NT2/D1 (cell line): ENCODE measurements around the gene PLCG2.

ENCODE experiments used
- DNase-seq: peaks from one replicate; pipeline ENCODE4 v3.0.0-alpha.2; 2011; ENCODE audit warnings: low read depth, low spot score
- H3K27me3 ChIP-seq: 2 replicates; pipeline ENCODE4 v1.6.0; 2011; ENCODE audit warnings: mild to moderate bottlenecking; ENCODE audit not compliant: insufficient read length, insufficient read depth
- H3K36me3 ChIP-seq: 2 replicates; pipeline ENCODE4 v1.6.1; 2011; ENCODE audit warnings: mild to moderate bottlenecking, low read length, mixed read lengths; ENCODE audit not compliant: insufficient read depth, insufficient read length
- H3K4me1 ChIP-seq: 2 replicates; pipeline ENCODE4 v1.5.1; 2011; ENCODE audit not compliant: insufficient read depth, insufficient read length
- H3K4me3 ChIP-seq: 2 replicates; pipeline ENCODE4 v1.5.1; 2011; ENCODE audit warnings: low read depth; ENCODE audit not compliant: insufficient read length
- H3K9ac ChIP-seq: 2 replicates; pipeline ENCODE4 v1.6.0; 2011; ENCODE audit warnings: low read depth; ENCODE audit not compliant: insufficient read length
- H3K9me3 ChIP-seq: 2 replicates; pipeline ENCODE4 v1.5.1; 2011; ENCODE audit warnings: mild to moderate bottlenecking, low read length; ENCODE audit not compliant: insufficient read depth
- SUZ12 ChIP-seq: IDR thresholded peaks from 2 replicates; pipeline ENCODE4 v1.6.1; 2011; ENCODE audit not compliant: insufficient read length, insufficient read depth; ENCODE audit errors: extremely low read depth
- YY1 ChIP-seq: IDR thresholded peaks from 2 replicates; pipeline ENCODE4 v1.6.1; 2011; ENCODE audit not compliant: insufficient read length, insufficient read depth
- ZNF274 ChIP-seq: IDR thresholded peaks from 2 replicates; pipeline ENCODE4 v1.6.1; 2011; ENCODE audit warnings: mild to moderate bottlenecking, low read depth, low read length

PLCG2 gene

DNA sequence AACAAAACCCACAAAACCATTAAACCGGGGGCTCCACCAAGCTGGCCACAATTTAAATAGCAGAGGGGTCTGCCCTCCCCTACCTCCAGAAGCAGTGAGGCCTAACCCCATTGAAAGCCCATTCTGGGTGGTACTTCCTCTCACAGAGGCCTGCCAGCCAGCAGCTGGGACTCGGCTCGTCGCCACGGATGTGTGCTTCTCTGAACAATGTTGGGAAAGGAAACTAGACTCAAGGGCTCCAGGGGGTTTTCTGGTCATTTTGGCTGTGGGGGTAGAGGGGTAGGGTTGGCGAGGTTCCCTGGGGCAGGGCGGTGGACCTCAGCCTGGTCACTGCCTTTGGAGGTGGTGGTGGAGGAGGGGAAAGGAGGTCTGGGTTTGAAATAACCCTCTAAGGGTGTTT, 4.7 kb upstream of the PLCG2 start:
- no peak overlapping the region for H3K9ac ChIP-seq
- no peaks in the 10 kb centered on the region for H3K9me3 ChIP-seq
- TF ChIP-seq ZNF274 (no peak), YY1 (no peak), SUZ12 (no peak)
- no peak overlapping the region for H3K4me3 ChIP-seq
- H3K27me3 ChIP-seq, result peaks cover 10% of the 10 kb centered on the region
- no peak for DNase-seq
- H3K36me3 ChIP-seq, result no peaks in the 10 kb centered on the region
- H3K4me1 ChIP-seq, result no peaks in the 10 kb centered on the region

DNA sequence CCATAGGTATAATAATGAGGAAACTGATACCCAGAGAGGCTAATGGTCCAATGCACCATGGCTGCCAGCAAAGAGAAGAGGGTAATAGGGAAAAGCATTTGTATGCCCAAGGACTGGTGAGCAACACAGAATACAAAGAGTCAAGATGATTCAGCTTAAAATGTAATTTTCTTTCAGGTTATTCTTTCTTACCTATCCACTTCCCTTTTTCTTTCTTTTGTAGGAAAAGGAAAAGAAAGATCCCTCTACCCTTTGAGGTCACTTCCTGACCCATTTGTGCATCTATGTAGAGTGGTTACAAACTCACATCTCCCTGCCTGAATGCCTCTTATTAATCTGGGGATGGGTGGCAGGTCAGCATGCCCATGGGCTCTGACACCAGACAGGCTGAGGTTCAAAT, 3.5 kb upstream of the PLCG2 start:
- H3K4me3 ChIP-seq, result no peak overlapping the region
- no peaks in the 10 kb centered on the region for H3K36me3 ChIP-seq
- peaks cover 3% of the 10 kb centered on the region for H3K4me1 ChIP-seq
- H3K9me3 ChIP-seq, result no peaks in the 10 kb centered on the region
- TF ChIP-seq ZNF274 (no peak), YY1 (no peak), SUZ12 (no peak)
- H3K27me3 ChIP-seq, result peaks cover 22% of the 10 kb centered on the region
- H3K9ac ChIP-seq, result no peak overlapping the region
- no peak for DNase-seq

DNA sequence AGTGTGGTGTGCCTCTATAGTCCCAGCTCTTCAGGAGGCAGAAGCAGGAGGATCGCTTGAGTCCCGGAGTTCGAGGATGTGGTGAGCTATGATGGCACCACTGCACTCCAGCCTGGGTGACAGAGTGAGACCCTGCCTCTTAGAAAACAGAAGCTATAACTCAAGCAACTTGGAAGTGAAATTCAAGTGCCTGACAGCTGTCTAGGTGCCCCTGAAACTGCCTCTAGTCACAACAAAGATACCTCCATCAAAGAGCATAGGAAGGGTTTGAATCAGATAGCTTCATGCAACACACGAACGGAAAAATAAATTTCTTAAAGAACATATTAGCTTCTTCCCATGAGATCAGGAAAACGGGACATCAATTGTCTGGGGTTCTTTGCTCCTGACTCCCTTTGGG, 860 bp upstream of the PLCG2 start:
- H3K4me1 ChIP-seq, result peaks cover 3% of the 10 kb centered on the region

DNA sequence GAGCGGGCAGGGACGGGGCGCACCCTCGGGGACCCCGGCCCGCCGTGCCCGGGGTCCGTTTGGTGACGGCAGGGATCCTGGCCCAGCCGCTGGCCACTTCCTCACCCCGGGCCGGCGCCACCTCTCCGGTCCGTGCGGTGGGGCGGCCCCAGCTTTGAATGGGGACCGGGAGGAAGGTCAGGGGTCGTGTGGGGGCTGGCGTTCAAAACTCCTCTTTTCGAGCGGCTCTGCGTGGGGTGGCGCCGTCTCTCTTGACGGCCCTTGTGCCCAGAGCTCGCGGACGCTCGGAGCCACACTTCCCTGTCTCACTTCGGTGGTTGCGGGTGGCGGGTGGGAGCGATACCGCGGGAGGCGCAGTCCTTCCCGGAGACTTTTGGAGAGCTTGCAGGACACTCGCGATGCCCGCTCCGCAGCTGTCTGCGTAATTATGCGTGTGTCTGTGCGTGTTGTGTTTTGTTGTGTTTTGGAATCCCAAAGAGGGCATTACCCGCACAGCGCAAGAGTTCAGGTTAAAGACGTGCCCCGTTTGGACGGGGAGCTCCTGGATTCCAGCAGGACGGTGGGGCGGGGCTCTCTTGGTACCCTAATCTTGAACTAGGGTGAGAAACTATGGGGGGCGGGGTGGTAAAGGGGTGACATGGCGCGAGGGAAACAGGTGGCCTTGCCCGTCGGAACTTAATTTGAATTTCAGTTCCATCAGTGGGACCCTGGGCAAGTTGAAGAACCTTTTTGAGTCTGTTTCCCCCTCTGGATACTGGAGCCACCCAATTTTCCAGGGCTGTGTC, 637 bp downstream of the PLCG2 start:
- Histone ChIP-seq H3K9me3 (no peaks in the 10 kb centered on the region), H3K4me3 (peak overlapping the region; percentile 79), H3K4me1 (peaks cover 7% of the 10 kb centered on the region), H3K9ac (peak overlapping the region; percentile 89), H3K27me3 (peaks cover 33% of the 10 kb centered on the region), H3K36me3 (no peaks in the 10 kb centered on the region)
- TF ChIP-seq ZNF274 (no peak), SUZ12 (peak; percentile 79), YY1 (no peak)
- no peak for DNase-seq

More for the DNA sequence above, 860 bp upstream of the PLCG2 start:
- no peaks in the 10 kb centered on the region for H3K9me3 ChIP-seq
- H3K36me3 ChIP-seq, result no peaks in the 10 kb centered on the region
- H3K9ac ChIP-seq, result no peak overlapping the region
- H3K27me3 ChIP-seq, result peaks cover 33% of the 10 kb centered on the region
- no peak overlapping the region for H3K4me3 ChIP-seq
- DNase-seq, result no peak
- TF ChIP-seq SUZ12, result no peak
- no peak for TF ChIP-seq ZNF274
- no peak for TF ChIP-seq YY1

DNA sequence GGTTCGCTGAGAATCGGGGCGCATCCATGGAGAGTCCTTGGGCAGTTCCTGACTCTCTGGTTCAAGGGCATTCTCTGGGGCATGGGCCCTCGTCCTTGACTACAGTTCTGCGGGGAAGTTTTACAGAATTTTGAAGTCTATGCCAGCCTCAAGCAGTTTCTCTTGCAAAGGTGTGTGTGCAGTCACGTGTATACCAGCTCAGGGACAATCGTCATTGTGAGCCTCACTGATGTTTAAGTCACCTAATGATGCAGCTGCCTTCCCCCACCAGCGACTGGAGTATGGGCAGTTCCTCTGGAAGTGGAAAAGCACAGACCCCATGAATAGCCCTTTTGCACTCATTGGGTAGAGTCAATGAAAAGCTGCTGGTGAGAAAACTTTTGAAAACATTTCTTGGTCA, 1.3 kb downstream of the PLCG2 start:
- H3K27me3 ChIP-seq, result peaks cover 33% of the 10 kb centered on the region
- no peaks in the 10 kb centered on the region for H3K9me3 ChIP-seq
- peaks cover 7% of the 10 kb centered on the region for H3K4me1 ChIP-seq
- DNase-seq, result no peak
- no peaks in the 10 kb centered on the region for H3K36me3 ChIP-seq
- no peak overlapping the region for H3K9ac ChIP-seq
- peak overlapping the region; percentile 79 for H3K4me3 ChIP-seq
- TF ChIP-seq YY1, result no peak
- TF ChIP-seq SUZ12, result no peak
- no peak for TF ChIP-seq ZNF274

DNA sequence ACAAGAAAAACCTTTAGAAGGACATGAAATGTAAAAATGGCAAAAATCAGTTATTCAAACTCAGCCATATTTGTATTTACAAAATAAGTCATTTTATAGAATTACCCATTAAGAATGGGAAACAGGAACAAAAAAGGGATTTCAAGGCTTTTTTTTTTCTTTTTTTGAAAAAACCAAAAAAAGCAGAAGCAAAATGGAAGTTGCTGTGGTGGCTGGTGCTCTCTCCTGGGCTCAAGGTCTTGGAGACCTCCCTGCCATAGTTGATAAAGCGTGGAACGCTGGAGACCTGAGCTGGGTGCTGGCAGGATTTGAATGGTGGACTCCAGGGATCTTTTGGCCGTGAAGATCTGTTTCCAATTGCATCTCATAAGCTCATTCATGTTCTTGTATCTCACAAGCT, 3.1 kb downstream of the PLCG2 start:
- no peak overlapping the region for H3K9ac ChIP-seq

DNA sequence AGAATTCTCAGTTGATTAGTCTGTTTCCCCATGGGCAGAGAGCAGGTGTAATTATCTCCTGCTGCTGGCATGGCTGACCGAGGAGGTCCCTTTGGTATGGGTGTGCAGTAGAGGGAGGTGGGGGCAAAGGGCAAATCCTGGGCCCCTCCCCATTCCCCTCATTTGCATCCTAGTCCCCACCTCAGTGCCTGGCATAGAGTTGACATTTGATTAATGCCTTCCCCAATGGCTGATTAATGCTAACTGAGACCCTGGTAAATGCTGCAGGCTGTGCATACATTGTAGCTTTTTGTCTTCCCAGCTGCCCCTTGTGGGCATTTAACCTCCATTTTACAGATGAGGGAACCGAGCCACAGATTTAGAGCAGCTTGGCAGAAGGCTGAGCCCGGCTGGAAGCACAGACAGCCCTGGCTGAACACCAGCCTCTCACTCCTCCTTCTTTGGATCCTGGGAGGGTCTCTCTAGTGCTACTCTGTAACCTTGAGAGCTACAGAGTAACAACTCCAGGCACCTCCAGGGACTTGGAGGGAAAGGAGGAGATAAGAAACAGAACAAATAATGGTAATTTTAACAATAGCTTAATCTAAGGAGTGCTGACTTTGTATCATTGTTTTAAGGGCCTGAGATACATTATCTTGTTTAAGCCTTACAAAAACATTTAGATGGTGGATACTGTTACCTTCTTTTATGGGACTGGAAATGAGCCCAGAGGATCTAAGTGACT, 5.1 kb downstream of the PLCG2 start:
- DNase-seq, result no peak
- H3K36me3 ChIP-seq, result peaks cover 2% of the 10 kb centered on the region
- no peak for TF ChIP-seq YY1
- no peak for TF ChIP-seq ZNF274
- TF ChIP-seq SUZ12, result no peak
- H3K4me1 ChIP-seq, result peaks cover 13% of the 10 kb centered on the region
- no peak overlapping the region for H3K9ac ChIP-seq
- H3K9me3 ChIP-seq, result no peaks in the 10 kb centered on the region
- H3K4me3 ChIP-seq, result no peak overlapping the region
- H3K27me3 ChIP-seq, result peaks cover 25% of the 10 kb centered on the region

More for the DNA sequence above, 3.1 kb downstream of the PLCG2 start:
- Histone ChIP-seq H3K4me3 (no peak overlapping the region), H3K4me1 (peaks cover 13% of the 10 kb centered on the region), H3K36me3 (no peaks in the 10 kb centered on the region), H3K27me3 (peaks cover 33% of the 10 kb centered on the region), H3K9me3 (no peaks in the 10 kb centered on the region)
- DNase-seq, result no peak
- TF ChIP-seq YY1 (no peak), SUZ12 (no peak)
